DOHH2 (cell line): Measurements from ENCODE around the gene ANXA8L1.
"Not testable (repeated sequence)": the region's sequence is repeated elsewhere in the genome, so short reads cannot be mapped to it uniquely, and the experiment has no call there.

Experiments
- H3F3A ChIP-seq: fragments of 200-600 bp; sonication (generic), shearing (Covaris generic); 2 replicates; pipeline ENCODE4 v1.6.0; 2016; ENCODE audit warnings: antibody characterized with exemption, mild to moderate bottlenecking; ENCODE audit not compliant: control insufficient read depth, insufficient read depth
- H3K27ac ChIP-seq: fragments of 200-600 bp; sonication (generic); 2 replicates; pipeline ENCODE4 v1.5.1; 2014; ENCODE audit warnings: low read depth, mild to moderate bottlenecking, low read length, moderate library complexity
- H3K27me3 ChIP-seq: fragments of 200-600 bp; sonication (generic); 2 replicates; pipeline ENCODE4 v1.6.1; 2014; ENCODE audit warnings: mild to moderate bottlenecking, low read length, mixed read lengths; ENCODE audit not compliant: control insufficient read depth
- H3K36me3 ChIP-seq: fragments of 200-600 bp; sonication (generic); 2 replicates; pipeline ENCODE4 v1.6.1; 2014; ENCODE audit warnings: mild to moderate bottlenecking, low read length, moderate library complexity, mixed read lengths; ENCODE audit not compliant: control insufficient read depth
- H3K4me1 ChIP-seq: fragments of 200-600 bp; sonication (generic); 2 replicates; pipeline ENCODE4 v1.6.1; 2014; ENCODE audit warnings: mild to moderate bottlenecking, low read length, mixed read lengths; ENCODE audit not compliant: control insufficient read depth
- H3K4me2 ChIP-seq: fragments of 200-600 bp; sonication (generic); 2 replicates; pipeline ENCODE4 v1.6.0; 2014; ENCODE audit warnings: mild to moderate bottlenecking, low read length, moderate library complexity
- H3K4me3 ChIP-seq: fragments of 200-600 bp; sonication (generic); 2 replicates; pipeline ENCODE4 v1.5.1; 2014; ENCODE audit warnings: mild to moderate bottlenecking, low read length, mixed read lengths
- H3K79me2 ChIP-seq: fragments of 200-600 bp; sonication (generic); 2 replicates; pipeline ENCODE4 v1.6.1; 2014; ENCODE audit warnings: mild to moderate bottlenecking, low read length, mixed read lengths; ENCODE audit not compliant: control insufficient read depth
- H3K9me2 ChIP-seq: fragments of 200-600 bp; sonication (generic); replicated peaks from 2 replicates; pipeline ENCODE4 v1.6.1; 2014; ENCODE audit warnings: mild to moderate bottlenecking, low read length, mixed read lengths; ENCODE audit not compliant: control insufficient read depth
- H3K9me3 ChIP-seq: fragments of 200-600 bp; sonication (generic); 2 replicates; pipeline ENCODE4 v1.6.1; 2014; ENCODE audit warnings: antibody characterized with exemption, low read length, mixed read lengths; ENCODE audit not compliant: control insufficient read depth, insufficient read depth
- H4K20me1 ChIP-seq: fragments of 200-600 bp; sonication (generic); 2 replicates; pipeline ENCODE4 v1.6.0; 2014; ENCODE audit warnings: low read depth, mild to moderate bottlenecking, antibody characterized with exemption, low read length, moderate library complexity; ENCODE audit not compliant: control insufficient read depth, insufficient read depth
- EZH2phosphoT487 ChIP-seq: fragments of 200-600 bp; sonication (generic); IDR thresholded peaks from 2 replicates; pipeline ENCODE4 v1.6.1; 2017; ENCODE audit warnings: borderline replicate concordance, mild to moderate bottlenecking, antibody characterized with exemption, low read length, moderate library complexity, mixed read lengths
- TF ChIP-seq, protein P1 (sequence below): fragments of 200-600 bp; sonication (generic); IDR thresholded peaks from one replicate; pipeline ENCODE4 v1.5.1; 2014; ENCODE audit warnings: antibody characterized with exemption, mild to moderate bottlenecking, low read depth, low read length; ENCODE audit not compliant: poor library complexity, severe bottlenecking

Gene ANXA8L1

DNA sequence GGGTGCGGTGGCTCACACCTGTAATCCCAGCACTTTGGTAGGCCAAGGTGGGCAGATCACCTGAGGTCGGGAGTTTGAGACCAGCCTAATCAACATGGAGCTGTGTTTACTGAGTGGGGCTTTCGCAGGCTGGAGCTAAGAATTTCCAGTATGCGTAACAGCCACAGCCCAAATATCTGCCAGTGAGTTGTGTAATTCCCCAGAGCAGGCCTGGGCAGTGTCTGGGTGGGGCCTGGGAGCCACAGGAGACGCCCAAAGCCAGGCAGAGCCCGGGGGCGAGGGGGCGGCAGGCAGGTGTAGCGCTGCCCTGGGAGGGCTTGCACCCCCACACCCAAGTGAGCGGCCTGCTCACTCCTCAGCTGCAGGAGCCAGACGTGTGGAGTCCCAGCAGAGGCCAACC, at the start of gene ANXA8L1:
Gene ANXA8L1 (plus strand): TSS at position 371 of the 400 bp plus-strand sequence. CDS start 76 bp downstream, outside the sequence.
- not testable (repeated sequence) for H3K4me1 ChIP-seq, H3K9me3 ChIP-seq, H4K20me1 ChIP-seq, H3K9me2 ChIP-seq, H3K27ac ChIP-seq, H3K36me3 ChIP-seq, H3K27me3 ChIP-seq, H3F3A ChIP-seq, H3K4me2 ChIP-seq, H3K79me2 ChIP-seq, H3K4me3 ChIP-seq

GRCh38 chr10:46326066-46326465, 49.5 kb upstream of the ANXA8L1 start:
- H3F3A ChIP-seq = no peaks in the 10 kb centered on the region

DNA sequence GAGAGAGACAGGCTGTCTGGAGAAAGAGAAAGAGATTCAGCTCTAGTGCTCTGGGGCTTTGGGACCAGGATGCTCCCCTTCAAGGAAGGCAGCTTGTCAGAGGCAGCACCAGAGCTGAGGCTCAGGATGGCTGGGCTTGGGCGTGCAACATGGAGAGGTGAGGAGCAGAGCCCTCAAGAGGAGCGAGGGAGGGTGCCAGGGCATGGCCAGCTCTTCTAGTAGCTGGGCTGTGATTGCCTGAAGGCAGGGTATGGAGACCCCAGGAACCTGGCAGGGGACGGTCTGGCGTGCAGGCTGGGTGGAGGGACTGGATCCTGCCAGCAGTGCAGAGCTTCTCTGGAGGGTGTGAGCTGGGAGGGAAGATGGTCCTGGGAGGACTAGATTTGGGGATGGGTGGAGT, 48.6 kb upstream of the ANXA8L1 start:
- H3K9me3 ChIP-seq = no peaks in the 10 kb centered on the region
- peaks cover 12% of the 10 kb centered on the region; the same call in 1 of the 2 replicates for H3K27me3 ChIP-seq
- H3K4me1 ChIP-seq = no peaks in the 10 kb centered on the region
- H3F3A ChIP-seq = no peaks in the 10 kb centered on the region
- no peaks in the 10 kb centered on the region for H3K79me2 ChIP-seq
- H3K4me2 ChIP-seq = no peak overlapping the region
- no peak overlapping the region for H3K27ac ChIP-seq
- H3K36me3 ChIP-seq = no peaks in the 10 kb centered on the region
- H3K4me3 ChIP-seq = no peak overlapping the region
- no peaks in the 10 kb centered on the region for H4K20me1 ChIP-seq
- no peaks in the 10 kb centered on the region for H3K9me2 ChIP-seq
- TF ChIP-seq EZH2phosphoT487 = no peak
- TF ChIP-seq, protein P1, sequence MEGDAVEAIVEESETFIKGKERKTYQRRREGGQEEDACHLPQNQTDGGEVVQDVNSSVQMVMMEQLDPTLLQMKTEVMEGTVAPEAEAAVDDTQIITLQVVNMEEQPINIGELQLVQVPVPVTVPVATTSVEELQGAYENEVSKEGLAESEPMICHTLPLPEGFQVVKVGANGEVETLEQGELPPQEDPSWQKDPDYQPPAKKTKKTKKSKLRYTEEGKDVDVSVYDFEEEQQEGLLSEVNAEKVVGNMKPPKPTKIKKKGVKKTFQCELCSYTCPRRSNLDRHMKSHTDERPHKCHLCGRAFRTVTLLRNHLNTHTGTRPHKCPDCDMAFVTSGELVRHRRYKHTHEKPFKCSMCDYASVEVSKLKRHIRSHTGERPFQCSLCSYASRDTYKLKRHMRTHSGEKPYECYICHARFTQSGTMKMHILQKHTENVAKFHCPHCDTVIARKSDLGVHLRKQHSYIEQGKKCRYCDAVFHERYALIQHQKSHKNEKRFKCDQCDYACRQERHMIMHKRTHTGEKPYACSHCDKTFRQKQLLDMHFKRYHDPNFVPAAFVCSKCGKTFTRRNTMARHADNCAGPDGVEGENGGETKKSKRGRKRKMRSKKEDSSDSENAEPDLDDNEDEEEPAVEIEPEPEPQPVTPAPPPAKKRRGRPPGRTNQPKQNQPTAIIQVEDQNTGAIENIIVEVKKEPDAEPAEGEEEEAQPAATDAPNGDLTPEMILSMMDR = no peak

More at GRCh38 chr10:46326066-46326465, 49.5 kb upstream of the ANXA8L1 start:
- Histone ChIP-seq H3K79me2 (no peaks in the 10 kb centered on the region), H3K4me3 (no peak overlapping the region), H3K9me3 (no peaks in the 10 kb centered on the region), H4K20me1 (no peaks in the 10 kb centered on the region), H3K36me3 (no peaks in the 10 kb centered on the region), H3K4me2 (no peak overlapping the region), H3K27me3 (peaks cover 12% of the 10 kb centered on the region), H3K27ac (no peak overlapping the region), H3K4me1 (no peaks in the 10 kb centered on the region), H3K9me2 (no peaks in the 10 kb centered on the region)
- TF ChIP-seq EZH2phosphoT487 = no peak
- TF ChIP-seq, protein P1 = no peak

DNA sequence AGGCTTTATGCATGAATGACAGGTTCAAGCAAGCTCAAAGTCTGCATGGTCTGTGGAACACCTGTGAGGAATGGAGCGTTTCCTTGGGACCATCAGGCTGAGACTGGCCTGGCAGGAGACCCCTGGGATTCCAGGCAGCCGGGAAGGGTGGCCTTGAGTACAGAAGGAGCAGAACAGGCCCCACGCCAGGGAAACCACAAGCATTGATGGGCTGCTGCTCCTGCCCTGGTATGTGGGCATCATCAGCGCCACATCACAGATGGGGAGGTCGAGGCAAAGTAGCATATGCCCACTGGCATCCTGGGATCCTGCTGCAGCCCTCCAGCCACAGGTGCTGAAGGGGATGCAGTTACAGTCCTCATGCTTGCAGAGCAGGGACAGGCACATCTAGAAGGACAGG, 47.9 kb upstream of the ANXA8L1 start:
- no peak for TF ChIP-seq EZH2phosphoT487
- TF ChIP-seq, protein P1 = no peak
- H3K4me2 ChIP-seq = no peak overlapping the region

More for the DNA sequence above, 47.9 kb upstream of the ANXA8L1 start:
- Histone ChIP-seq H3K9me3 (no peaks in the 10 kb centered on the region), H3K27me3 (peaks cover 11% of the 10 kb centered on the region; the same call in 1 of the 2 replicates), H3K36me3 (no peaks in the 10 kb centered on the region), H3K27ac (no peak overlapping the region), H3K4me3 (no peak overlapping the region), H4K20me1 (no peaks in the 10 kb centered on the region), H3K9me2 (no peaks in the 10 kb centered on the region), H3K4me1 (no peaks in the 10 kb centered on the region), H3F3A (no peaks in the 10 kb centered on the region), H3K79me2 (no peaks in the 10 kb centered on the region)
